Ovary (tissue), 3 donors: ENCODE measurements around the gene BMERB1.

Experiments used
- CTCF ChIP-seq, 3 donors: fragments of 450-650 bp in 2 of 3; fragments of 200-600 bp in 1 of 3; IDR thresholded peaks; one replicate each; pipeline versions ENCODE4 v1.5.1 to v1.8.0; 2016 to 2022; ENCODE audit warnings: antibody characterized with exemption in 3 of 3, mild to moderate bottlenecking in 1 of 3
- EP300 ChIP-seq: sonication (generic); formaldehyde crosslinking; IDR thresholded peaks from one replicate; pipeline ENCODE4 v1.6.1; 2017; ENCODE audit warnings: antibody characterized with exemption
- POLR2A ChIP-seq: fragments of 450-650 bp; IDR thresholded peaks from one replicate; pipeline ENCODE4 v1.6.1; 2017; ENCODE audit warnings: antibody characterized with exemption, mild to moderate bottlenecking, moderate library complexity
- donor health status: DM: no; HTN: no; CAD: no.

- TF ChIP-seq CTCF (IDR thresholded peaks at IDR 0.05) (no peak), POLR2A (no peak), EP300 (no peak)
Observed at GRCh38 chr16:15610369-15610871, 176.0 kb downstream of the BMERB1 start.
